Medulla oblongata (tissue), 1 donor: Measurements from ENCODE around the gene PDZD2.
"Not testable (repeated sequence)": the region's sequence is repeated elsewhere in the genome, so short reads cannot be mapped to it uniquely, and the experiment has no call there.

ENCODE experiments used
- DNase-seq: peaks from one replicate; pipeline ENCODE4 v3.0.0-alpha.2; 2015; ENCODE audit errors: extremely low spot score

PDZD2 gene

GRCh38 chr5:32100691-32101302 is 461.9 kb downstream of the PDZD2 start:
- DNase-seq = no peak

GRCh38 chr5:32102254-32102986 is 463.5 kb downstream of the PDZD2 start:
- no peak for DNase-seq

- DNase-seq = no peak
Observed at GRCh38 chr5:32103521-32103920, 464.6 kb downstream of the PDZD2 start.

DNA sequence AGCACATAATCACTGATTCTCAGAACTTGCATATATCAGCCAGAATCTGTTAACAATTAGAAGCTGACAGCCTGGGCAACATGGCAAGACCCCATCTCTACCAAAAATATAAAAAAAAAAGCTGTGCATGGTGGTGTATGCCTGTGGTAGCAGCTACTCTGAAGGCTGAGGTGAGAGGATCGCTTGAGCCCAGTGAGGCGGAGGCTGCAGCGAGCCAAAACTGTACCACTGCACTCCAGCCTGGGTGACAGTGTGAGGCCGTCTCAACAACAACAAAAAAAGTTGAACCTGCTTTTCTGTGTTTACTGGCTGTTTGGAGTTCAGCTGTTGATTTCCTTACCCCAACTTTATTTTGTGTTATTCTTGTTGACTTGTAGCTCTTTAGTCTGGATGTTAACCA is 468.4 kb downstream of the PDZD2 start:
- DNase-seq = no peak

GRCh38 chr5:32108167-32108566 is 469.2 kb downstream of the PDZD2 start:
- DNase-seq = no peak

DNA sequence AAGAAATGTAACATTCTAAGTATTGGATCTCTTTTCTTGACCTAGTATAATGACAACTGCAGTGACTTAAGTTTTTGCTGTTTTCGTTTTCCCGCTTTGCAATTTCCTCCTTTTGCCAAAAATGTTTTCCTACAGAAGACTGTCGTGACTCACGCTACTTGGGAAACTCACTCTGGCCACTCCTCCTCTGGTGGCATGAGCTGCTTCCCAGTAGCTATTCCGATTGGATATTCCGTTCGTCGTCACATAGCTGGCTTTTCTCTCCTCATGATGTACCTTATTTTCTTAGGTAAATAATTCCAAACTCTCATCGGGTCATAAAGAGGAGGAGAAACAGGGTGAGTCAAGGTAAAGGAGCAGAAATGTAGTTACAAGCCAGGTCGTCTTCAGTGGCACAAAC is 470.3 kb downstream of the PDZD2 start:
- no peak for DNase-seq

GRCh38 chr5:32110111-32110696 is 471.3 kb downstream of the PDZD2 start:
- DNase-seq = peak; percentile 27

DNA sequence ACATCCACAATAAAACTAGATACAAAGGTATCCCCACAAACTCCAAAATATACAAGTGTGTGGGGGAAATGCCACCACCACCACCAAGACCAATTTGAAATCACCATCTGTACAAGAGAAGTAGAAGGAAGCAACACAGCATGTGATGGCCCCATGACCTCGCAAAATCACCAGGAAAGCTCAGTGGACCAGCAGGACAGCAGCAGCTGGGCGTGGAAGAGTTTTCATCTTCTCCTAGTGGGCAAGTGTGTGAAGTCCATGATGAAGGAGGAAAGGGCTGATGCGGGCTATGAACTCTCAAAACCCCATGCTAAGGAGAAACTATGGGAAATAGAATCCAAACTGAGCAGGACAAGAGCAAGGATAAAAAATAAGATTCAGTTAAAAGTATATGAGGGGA is 477.1 kb downstream of the PDZD2 start:
- DNase-seq = no peak

DNA sequence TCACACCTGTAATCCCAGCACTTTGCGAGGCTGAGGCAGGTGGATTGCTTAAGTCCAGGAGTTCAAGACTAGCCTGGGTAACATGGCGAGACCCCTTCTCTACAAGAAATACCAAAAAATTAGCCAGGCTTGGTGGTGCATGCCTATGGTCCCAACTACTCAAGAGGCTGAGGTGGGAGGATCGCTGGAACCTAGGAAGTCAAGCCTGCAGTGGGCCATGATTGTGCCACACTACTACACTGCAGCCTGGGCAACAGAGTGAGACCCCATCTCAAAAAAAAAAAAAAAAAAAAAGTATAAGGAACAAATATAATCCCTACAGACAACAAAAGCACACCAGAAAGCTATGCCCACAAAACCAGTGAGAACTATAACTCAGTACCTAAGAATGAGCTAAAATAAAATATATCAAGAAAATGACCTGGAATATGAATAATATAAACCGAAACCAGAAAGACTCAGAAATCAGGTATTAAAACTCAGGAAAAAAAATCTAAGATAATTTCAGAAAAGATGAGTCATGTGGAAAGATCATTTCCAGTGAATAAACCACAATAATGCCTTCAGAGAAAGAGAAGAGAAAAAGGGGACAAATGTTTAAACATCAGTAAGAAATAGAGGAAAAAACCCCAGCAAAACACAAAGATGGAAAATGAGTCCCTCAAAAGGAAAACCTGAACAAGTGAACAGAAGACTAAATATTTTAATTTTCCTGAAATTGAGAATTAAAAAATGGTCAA is 477.8 kb downstream of the PDZD2 start:
- DNase-seq = no peak

- not testable (repeated sequence) for DNase-seq
Observed at GRCh38 chr5:32118922-32119321, 480.0 kb downstream of the PDZD2 start.

GRCh38 chr5:32123058-32123805 is 484.3 kb downstream of the PDZD2 start:
- peak; percentile 24 for DNase-seq

GRCh38 chr5:32123889-32124676 is 485.2 kb downstream of the PDZD2 start:
- DNase-seq = no peak

GRCh38 chr5:32126691-32127090 is 487.8 kb downstream of the PDZD2 start:
- no peak for DNase-seq

DNA sequence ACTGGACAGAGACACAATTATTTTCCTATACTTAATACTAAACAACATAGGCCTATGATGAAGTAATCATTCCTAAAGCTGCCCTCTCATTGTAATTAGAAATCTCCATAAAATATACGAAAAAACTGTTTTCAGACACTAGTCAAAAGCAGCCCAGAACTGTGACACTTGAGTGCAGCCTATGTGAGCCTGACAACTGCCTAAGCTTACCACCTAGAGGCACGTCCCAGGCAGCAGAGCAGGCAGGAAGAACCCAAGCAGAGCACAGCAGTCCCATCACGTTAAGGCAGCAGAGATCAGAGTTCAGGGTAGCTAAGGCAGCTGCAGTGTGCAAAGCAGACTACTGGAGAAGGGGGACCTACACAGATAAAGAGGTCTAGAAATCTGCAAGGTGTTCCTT is 488.8 kb downstream of the PDZD2 start:
- DNase-seq = no peak

DNA sequence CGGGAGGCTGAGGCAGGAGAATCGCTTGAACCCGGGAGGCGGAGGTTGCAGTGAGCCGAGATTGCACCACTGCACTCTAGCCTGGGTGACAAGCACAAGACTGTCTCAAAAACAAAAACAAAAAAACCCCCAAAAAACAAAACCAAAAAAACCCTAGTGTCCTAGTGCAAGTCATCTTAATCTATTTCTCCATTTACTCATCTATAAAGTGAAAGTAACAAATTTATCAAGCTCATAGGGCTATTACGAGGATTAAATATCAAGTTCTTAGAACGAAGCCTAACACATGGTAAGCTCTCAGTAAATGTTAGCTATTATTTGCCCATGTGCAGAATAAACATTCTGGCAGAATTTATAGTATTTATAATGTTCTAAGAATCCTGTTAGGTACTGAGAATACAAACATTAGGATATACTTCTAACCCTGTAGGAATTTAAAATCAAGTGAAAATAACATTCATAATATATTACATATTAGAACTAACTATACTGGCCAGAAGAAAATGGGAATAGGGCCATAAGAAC is 490.2 kb downstream of the PDZD2 start:
- DNase-seq = no peak

DNA sequence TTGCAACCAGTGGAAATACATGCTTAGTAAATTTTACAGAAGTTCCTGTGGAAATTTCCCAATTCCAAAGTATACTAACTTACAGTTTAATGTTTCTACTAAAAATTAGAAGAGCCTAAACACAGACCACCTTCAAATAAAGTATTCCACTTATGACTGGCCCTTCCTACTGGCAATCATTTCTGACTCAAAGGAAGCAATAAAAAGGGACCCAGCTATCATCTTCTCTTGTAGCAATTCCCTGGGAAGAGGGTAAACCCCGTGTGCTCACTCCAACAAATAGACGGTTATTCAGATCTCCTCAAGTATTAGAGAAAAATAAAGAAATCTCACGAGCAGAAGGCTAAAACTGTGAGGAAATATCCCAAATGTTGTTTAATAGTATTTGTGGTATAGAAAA is 491.9 kb downstream of the PDZD2 start:
- DNase-seq = no peak

GRCh38 chr5:32131604-32132003 is 492.7 kb downstream of the PDZD2 start:
- DNase-seq = no peak

GRCh38 chr5:32132757-32133156 is 493.8 kb downstream of the PDZD2 start:
- DNase-seq = no peak

GRCh38 chr5:32135086-32135485 is 496.2 kb downstream of the PDZD2 start:
- DNase-seq = no peak

DNA sequence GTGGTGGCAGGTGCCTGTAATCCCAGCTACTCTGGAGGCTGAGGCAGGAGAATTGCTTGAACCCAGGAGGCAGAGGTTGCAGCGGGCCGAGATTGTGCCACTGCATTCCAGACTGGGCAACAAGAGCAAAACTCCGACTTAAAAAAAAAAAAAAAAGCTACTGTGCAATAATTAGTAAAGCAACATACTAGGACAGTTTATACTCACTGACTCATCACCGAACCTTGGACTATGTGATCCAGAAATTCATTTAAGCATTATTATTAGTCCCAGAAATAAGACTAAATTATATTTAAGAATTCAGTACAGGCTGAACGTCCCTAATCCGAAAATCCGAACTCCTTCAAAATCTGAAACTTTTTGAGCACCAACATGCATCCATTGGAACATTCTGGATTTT is 497.4 kb downstream of the PDZD2 start:
- DNase-seq = no peak
